ENCODE measurements around the gene RTP2. TPM values are rescaled to one million over a fixed set of nuclear protein-coding genes. Genes with fewer than 3 reads are reported as not detected.

RTP2 gene
- total RNA-seq, 1 donor from 2014 or later: not detected

GRCh38 chr3:187698499-187699399 is 3.6 kb downstream of the RTP2 start:
- DNase-seq: no peak
- H3K9me3 ChIP-seq (replicated peaks): no peaks in the 10 kb centered on the region
- intact Hi-C loops (cut with micrococcal nuclease): no loop called here
- peaks cover 9% of the 10 kb centered on the region for H3K4me1 ChIP-seq
- H3K27me3 ChIP-seq (ENCODE audit: low read depth): no peaks in the 10 kb centered on the region
- H3K27ac ChIP-seq (replicated peaks): no peak overlapping the region
- no peak for TF ChIP-seq CTCF (IDR thresholded peaks at IDR 0.05; ENCODE audit: borderline replicate concordance)
- no peak overlapping the region for H3K4me3 ChIP-seq
- no peaks in the 10 kb centered on the region for H3K36me3 ChIP-seq

GRCh38 chr3:187696021-187696420 is 6.3 kb downstream of the RTP2 start:
- intact Hi-C loops (cut with micrococcal nuclease): no loop called here
- Histone ChIP-seq H3K4me1 (peaks cover 9% of the 10 kb centered on the region), H3K9me3 (replicated peaks) (no peaks in the 10 kb centered on the region), H3K4me3 (no peak overlapping the region), H3K27me3 (ENCODE audit: low read depth) (no peaks in the 10 kb centered on the region), H3K36me3 (no peaks in the 10 kb centered on the region), H3K27ac (replicated peaks) (peak overlapping the region; percentile 60)
- no peak for TF ChIP-seq CTCF (IDR thresholded peaks at IDR 0.05; ENCODE audit: borderline replicate concordance)
- DNase-seq: no peak

GRCh38 chr3:187695449-187695848 is 6.9 kb downstream of the RTP2 start:
- peak; percentile 28 for DNase-seq
- no peaks in the 10 kb centered on the region for H3K27me3 ChIP-seq (ENCODE audit: low read depth)
- peaks cover 9% of the 10 kb centered on the region for H3K4me1 ChIP-seq
- intact Hi-C loops (cut with micrococcal nuclease): no loop called here
- TF ChIP-seq CTCF (IDR thresholded peaks at IDR 0.05; ENCODE audit: borderline replicate concordance): no peak
- H3K4me3 ChIP-seq: no peak overlapping the region
- H3K9me3 ChIP-seq (replicated peaks): no peaks in the 10 kb centered on the region
- peak overlapping the region; percentile 60 for H3K27ac ChIP-seq (replicated peaks)
- H3K36me3 ChIP-seq: no peaks in the 10 kb centered on the region

- no peaks in the 10 kb centered on the region for H3K9me3 ChIP-seq (replicated peaks)
- no peak for TF ChIP-seq CTCF (IDR thresholded peaks at IDR 0.05; ENCODE audit: borderline replicate concordance)
- intact Hi-C loops (cut with micrococcal nuclease): no loop called here
- peaks cover 9% of the 10 kb centered on the region for H3K4me1 ChIP-seq
- H3K4me3 ChIP-seq: no peak overlapping the region
- peak overlapping the region; percentile 60 for H3K27ac ChIP-seq (replicated peaks)
- H3K36me3 ChIP-seq: no peaks in the 10 kb centered on the region
- DNase-seq: no peak
- no peaks in the 10 kb centered on the region for H3K27me3 ChIP-seq (ENCODE audit: low read depth)
These were observed 7.6 kb downstream of the RTP2 start for GRCh38 chr3:187694801-187695200.

GRCh38 chr3:187693431-187693830 is 8.9 kb downstream of the RTP2 start:
- H3K4me1 ChIP-seq: peaks cover 9% of the 10 kb centered on the region
- no peak for TF ChIP-seq CTCF (IDR thresholded peaks at IDR 0.05; ENCODE audit: borderline replicate concordance)
- intact Hi-C loops (cut with micrococcal nuclease): no loop called here

More at GRCh38 chr3:187693431-187693830, 8.9 kb downstream of the RTP2 start:
- DNase-seq: no peak
- Histone ChIP-seq H3K4me3 (no peak overlapping the region), H3K9me3 (replicated peaks) (no peaks in the 10 kb centered on the region), H3K27ac (replicated peaks) (no peak overlapping the region), H3K27me3 (ENCODE audit: low read depth) (peaks cover 5% of the 10 kb centered on the region), H3K36me3 (no peaks in the 10 kb centered on the region)
